ENCODE results near the gene NGF.

DNA sequence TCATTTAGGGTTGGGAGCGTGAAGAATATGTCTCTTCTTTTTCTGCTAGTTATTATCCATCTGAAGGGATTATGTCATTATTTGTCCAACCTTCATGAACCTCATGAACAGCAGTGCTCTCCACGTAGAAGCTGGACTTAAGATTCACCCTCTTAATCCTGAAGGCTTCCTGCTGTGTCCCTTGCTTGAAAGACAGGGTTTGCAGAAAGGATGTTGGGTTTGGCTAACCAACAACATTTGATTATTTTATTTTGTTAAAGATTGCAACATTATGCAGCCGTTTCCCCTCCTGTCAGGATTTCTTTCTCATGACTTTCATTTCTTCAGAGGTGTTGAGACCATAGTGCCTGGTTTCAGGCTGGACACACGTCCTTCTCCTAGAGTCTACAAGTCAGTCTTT is 75.2 kb downstream of the NGF start:
- no peak for TF ChIP-seq EZH2phosphoT487 (IDR thresholded peaks at IDR 0.05; ENCODE audit: borderline replicate concordance)
- TF ChIP-seq, protein P1, sequence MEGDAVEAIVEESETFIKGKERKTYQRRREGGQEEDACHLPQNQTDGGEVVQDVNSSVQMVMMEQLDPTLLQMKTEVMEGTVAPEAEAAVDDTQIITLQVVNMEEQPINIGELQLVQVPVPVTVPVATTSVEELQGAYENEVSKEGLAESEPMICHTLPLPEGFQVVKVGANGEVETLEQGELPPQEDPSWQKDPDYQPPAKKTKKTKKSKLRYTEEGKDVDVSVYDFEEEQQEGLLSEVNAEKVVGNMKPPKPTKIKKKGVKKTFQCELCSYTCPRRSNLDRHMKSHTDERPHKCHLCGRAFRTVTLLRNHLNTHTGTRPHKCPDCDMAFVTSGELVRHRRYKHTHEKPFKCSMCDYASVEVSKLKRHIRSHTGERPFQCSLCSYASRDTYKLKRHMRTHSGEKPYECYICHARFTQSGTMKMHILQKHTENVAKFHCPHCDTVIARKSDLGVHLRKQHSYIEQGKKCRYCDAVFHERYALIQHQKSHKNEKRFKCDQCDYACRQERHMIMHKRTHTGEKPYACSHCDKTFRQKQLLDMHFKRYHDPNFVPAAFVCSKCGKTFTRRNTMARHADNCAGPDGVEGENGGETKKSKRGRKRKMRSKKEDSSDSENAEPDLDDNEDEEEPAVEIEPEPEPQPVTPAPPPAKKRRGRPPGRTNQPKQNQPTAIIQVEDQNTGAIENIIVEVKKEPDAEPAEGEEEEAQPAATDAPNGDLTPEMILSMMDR (conservative IDR thresholded peaks at IDR 0.05; ENCODE audit: low read length), result no peak
